Skeletal muscle tissue (tissue), 4 donors: Measurements from ENCODE around the gene SMCO3. TPM values are rescaled to one million over a fixed set of nuclear protein-coding genes. Genes with fewer than 3 reads are reported as not detected.

Source experiments
- H3K27ac ChIP-seq: one replicate; pipeline ENCODE4 v1.7.0; 2013; ENCODE audit warnings: mild to moderate bottlenecking, low read depth, low read length, inconsistent platforms
- H3K27me3 ChIP-seq, 3 donors: one replicate each; pipeline ENCODE4 v1.7.0; 2013; ENCODE audit warnings: low read length in 3 of 3; ENCODE audit not compliant: control insufficient read depth in 3 of 3, insufficient read depth in 3 of 3
- H3K36me3 ChIP-seq, 3 donors: one replicate each; pipeline ENCODE4 v1.7.0; 2013; ENCODE audit warnings: low read length in 3 of 3; ENCODE audit not compliant: control insufficient read depth in 3 of 3, insufficient read depth in 3 of 3
- H3K4me1 ChIP-seq, 3 donors: one replicate each; pipeline ENCODE4 v1.7.0; 2013; ENCODE audit warnings: low read length in 3 of 3, mild to moderate bottlenecking in 3 of 3; ENCODE audit not compliant: control insufficient read depth in 3 of 3, insufficient read depth in 3 of 3
- H3K4me3 ChIP-seq, 3 donors: one replicate each; pipeline ENCODE4 v1.7.0; 2013; ENCODE audit warnings: low read length in 3 of 3
- H3K9ac ChIP-seq, 3 donors: one replicate each; pipeline ENCODE4 v1.7.0; 2013; ENCODE audit warnings: low read length in 3 of 3, mild to moderate bottlenecking in 3 of 3, moderate library complexity in 2 of 3, low read depth in 1 of 3
- H3K9me3 ChIP-seq, 3 donors: one replicate each; pipeline ENCODE4 v1.7.0; 2013; ENCODE audit warnings: low read length in 3 of 3; ENCODE audit not compliant: control insufficient read depth in 3 of 3
- total RNA-seq: library from RNA; depleted of rRNA; stranded (reverse); fragments of >200 nt; gene quantifications from one replicate; pipeline ENCODE4 v1.2.3, GENCODE V29; 2014
- donor health status: Osteomylitis.

The SMCO3 gene
- total RNA-seq, 1 donor from 2014 or later: 0.52 TPM

- Histone ChIP-seq H3K9ac (no peak overlapping the region), H3K9me3 (no peaks in the 10 kb centered on the region), H3K27me3 (no peaks in the 10 kb centered on the region), H3K4me1 (peaks cover 4 to 16% (median 7%) of the 10 kb centered on the region in 3 donors), H3K27ac (no peak overlapping the region), H3K4me3 (no peak overlapping the region), H3K36me3 (no peaks in the 10 kb centered on the region)
These were observed 31.4 kb upstream of the SMCO3 start for GRCh38 chr12:14845350-14845750.

GRCh38 chr12:14844401-14844800 is 30.4 kb upstream of the SMCO3 start:
- H3K27ac ChIP-seq: no peak overlapping the region
- H3K4me1 ChIP-seq: peaks cover 4 to 16% (median 7%) of the 10 kb centered on the region in 3 donors

DNA sequence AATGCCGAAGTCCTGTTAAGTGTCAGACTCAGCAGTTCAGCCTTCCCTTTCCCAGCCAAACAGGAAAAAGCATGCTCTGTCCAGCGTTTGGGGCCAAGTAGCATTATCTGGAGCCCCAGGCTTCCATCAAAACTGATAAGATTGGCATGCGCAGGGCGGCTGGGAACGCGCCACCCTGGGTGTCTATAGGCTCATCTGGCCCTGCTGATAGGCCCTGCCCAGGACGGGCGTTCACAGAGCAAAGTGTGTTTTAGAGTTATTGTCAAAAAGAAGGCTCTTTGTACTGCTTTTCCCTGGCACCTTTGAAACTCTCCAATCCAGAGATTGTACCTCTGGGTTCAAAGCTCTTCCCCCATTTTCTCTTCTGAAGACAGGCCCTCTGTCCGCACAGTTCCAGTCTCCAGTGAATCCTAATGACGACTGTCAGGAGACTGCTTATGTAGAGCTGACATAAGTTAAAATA is 29.5 kb upstream of the SMCO3 start, which contains the start of gene ART4:
TSS of gene ART4 (minus strand) at position 102 of the 463 bp plus-strand sequence. CDS start 413 bp downstream, outside the sequence.
- Histone ChIP-seq H3K9ac (no peak within 1 kb of the TSS), H3K4me3 (no peak within 1 kb of the TSS), H3K36me3 (no peaks in the 10 kb centered on the region), H3K27ac (peak within 1 kb of the TSS; percentile 3), H3K4me1 (peaks cover 4 to 16% (median 7%) of the 10 kb centered on the region in 3 donors), H3K27me3 (no peaks in the 10 kb centered on the region), H3K9me3 (no peaks in the 10 kb centered on the region)

More at GRCh38 chr12:14844401-14844800, 30.4 kb upstream of the SMCO3 start:
- no peaks in the 10 kb centered on the region for H3K27me3 ChIP-seq
- H3K36me3 ChIP-seq: no peaks in the 10 kb centered on the region
- no peak overlapping the region for H3K4me3 ChIP-seq
- H3K9me3 ChIP-seq: no peaks in the 10 kb centered on the region
- H3K9ac ChIP-seq: no peak overlapping the region

DNA sequence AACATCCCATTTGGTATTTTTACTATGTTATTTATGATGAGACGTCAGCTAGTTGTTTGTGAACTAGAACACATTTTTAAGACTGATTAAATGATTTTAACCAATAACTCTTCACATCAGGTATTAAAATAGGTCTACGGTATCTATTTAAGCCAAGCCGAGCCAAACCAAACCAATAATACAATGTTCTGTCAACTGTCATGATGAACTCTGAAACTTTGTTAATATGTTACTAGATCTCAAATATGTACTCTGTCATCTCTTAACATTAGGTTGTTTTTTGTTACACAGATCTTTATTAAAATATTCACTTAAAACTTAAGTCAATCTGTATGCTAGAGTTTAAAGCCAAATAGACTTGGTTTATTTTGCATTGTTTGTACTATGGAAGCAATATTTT is 28.3 kb upstream of the SMCO3 start:
- Histone ChIP-seq H3K4me3 (no peak overlapping the region), H3K9me3 (no peaks in the 10 kb centered on the region), H3K27ac (peak overlapping the region; percentile 3), H3K4me1 (peaks cover 4 to 16% (median 7%) of the 10 kb centered on the region in 3 donors), H3K27me3 (no peaks in the 10 kb centered on the region), H3K9ac (no peak overlapping the region), H3K36me3 (no peaks in the 10 kb centered on the region)

DNA sequence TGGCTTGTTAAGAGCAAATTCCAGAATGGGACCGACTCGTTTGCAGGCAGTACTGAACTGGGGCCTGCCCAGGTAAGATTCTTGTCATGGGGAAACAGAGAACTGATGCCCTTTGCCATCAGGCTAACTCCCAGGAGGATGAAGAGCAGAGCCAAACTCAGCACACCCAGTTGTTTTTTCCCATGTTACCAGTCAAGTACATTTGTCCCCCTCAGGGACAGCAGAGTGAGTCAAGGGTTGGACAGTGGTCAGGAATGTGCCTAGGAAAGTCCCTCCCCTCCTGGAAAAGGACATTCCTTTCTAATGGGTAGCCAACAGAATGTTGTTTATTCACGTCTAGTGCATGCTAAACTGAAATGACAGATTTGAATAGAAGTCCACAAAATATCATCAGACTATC is 27.8 kb upstream of the SMCO3 start:
- Histone ChIP-seq H3K9me3 (no peaks in the 10 kb centered on the region), H3K9ac (no peak overlapping the region), H3K4me3 (peak overlapping the region in 2 of 3 donors; percentile 1 to 54), H3K36me3 (no peaks in the 10 kb centered on the region), H3K27ac (peak overlapping the region; percentile 3), H3K4me1 (peaks cover 4 to 16% (median 7%) of the 10 kb centered on the region in 3 donors), H3K27me3 (no peaks in the 10 kb centered on the region)

- no peak overlapping the region for H3K4me3 ChIP-seq
- H3K9ac ChIP-seq: no peak overlapping the region
These were observed 26.6 kb upstream of the SMCO3 start for GRCh38 chr12:14840616-14841015.

GRCh38 chr12:14839262-14839661 is 25.3 kb upstream of the SMCO3 start:
- Histone ChIP-seq H3K27me3 (no peaks in the 10 kb centered on the region), H3K27ac (no peak overlapping the region), H3K4me1 (peaks cover 7 to 8% (median 7%) of the 10 kb centered on the region in 3 donors), H3K9ac (no peak overlapping the region), H3K4me3 (no peak overlapping the region), H3K9me3 (no peaks in the 10 kb centered on the region), H3K36me3 (no peaks in the 10 kb centered on the region)

More at GRCh38 chr12:14840616-14841015, 26.6 kb upstream of the SMCO3 start:
- Histone ChIP-seq H3K9me3 (no peaks in the 10 kb centered on the region), H3K36me3 (no peaks in the 10 kb centered on the region), H3K4me1 (peaks cover 7 to 11% (median 8%) of the 10 kb centered on the region in 3 donors), H3K27ac (no peak overlapping the region), H3K27me3 (no peaks in the 10 kb centered on the region)

DNA sequence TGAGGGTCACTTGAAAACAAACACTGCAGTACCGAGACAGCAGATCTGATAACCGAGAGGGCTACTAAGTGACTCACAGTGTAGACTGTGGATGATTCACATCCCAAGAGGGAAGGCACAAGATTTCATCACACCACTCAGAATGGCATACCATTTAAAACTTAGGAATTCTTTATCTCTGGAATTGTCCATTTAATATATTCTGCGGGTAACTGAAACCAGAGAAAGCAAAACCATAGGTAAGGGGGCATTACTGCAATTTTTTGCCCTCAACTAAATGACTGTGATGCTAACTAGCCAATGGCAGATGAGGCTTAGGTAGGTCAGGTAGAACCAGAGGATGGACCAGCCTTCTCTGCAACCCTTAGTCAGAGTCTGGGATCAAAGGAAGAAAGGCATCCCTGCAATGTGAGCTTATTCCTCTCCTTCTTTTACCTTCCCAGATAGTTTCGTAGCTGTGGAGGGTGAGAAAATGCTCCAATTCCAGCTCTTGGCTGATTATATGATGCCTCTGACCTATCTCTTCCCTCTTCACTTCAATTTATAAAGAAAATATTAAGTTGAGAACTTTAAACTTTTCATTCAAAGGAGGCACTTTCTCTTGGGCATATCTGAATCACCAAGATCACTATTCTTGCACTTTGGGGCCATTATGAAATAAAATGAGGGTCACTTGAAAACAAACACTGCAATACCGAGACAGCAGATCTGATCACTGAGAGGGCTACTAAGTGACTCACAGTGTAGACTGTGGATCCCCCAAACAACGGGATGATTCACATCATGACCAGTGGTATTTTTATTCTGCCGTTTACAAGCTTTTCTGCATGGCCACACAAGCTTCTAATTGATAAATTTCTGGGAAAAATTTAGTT is 22.6 kb upstream of the SMCO3 start:
- H3K4me3 ChIP-seq: no peak overlapping the region
- H3K9ac ChIP-seq: no peak overlapping the region
- no peaks in the 10 kb centered on the region for H3K9me3 ChIP-seq
- peaks cover 3 to 5% (median 4%) of the 10 kb centered on the region in 3 donors for H3K4me1 ChIP-seq
- no peaks in the 10 kb centered on the region for H3K36me3 ChIP-seq
- no peak overlapping the region for H3K27ac ChIP-seq
- H3K27me3 ChIP-seq: no peaks in the 10 kb centered on the region

GRCh38 chr12:14834509-14834908 is 20.5 kb upstream of the SMCO3 start:
- no peak overlapping the region for H3K27ac ChIP-seq

GRCh38 chr12:14833952-14834351 is 20.0 kb upstream of the SMCO3 start:
- no peaks in the 10 kb centered on the region for H3K36me3 ChIP-seq
- H3K27ac ChIP-seq: no peak overlapping the region
- H3K9ac ChIP-seq: no peak overlapping the region

More at GRCh38 chr12:14834509-14834908, 20.5 kb upstream of the SMCO3 start:
- Histone ChIP-seq H3K9me3 (no peaks in the 10 kb centered on the region), H3K9ac (no peak overlapping the region), H3K4me3 (no peak overlapping the region), H3K27me3 (no peaks in the 10 kb centered on the region), H3K4me1 (peaks cover 0 to 4% (median 0%) of the 10 kb centered on the region in 3 donors), H3K36me3 (no peaks in the 10 kb centered on the region)

More at GRCh38 chr12:14833952-14834351, 20.0 kb upstream of the SMCO3 start:
- Histone ChIP-seq H3K4me1 (peaks cover 0 to 4% (median 0%) of the 10 kb centered on the region in 3 donors), H3K4me3 (no peak overlapping the region), H3K9me3 (no peaks in the 10 kb centered on the region), H3K27me3 (no peaks in the 10 kb centered on the region)
